Measurements from ENCODE around the gene LRP1B.
"Not testable (repeated sequence)": the region's sequence is repeated elsewhere in the genome, so short reads cannot be mapped to it uniquely, and the experiment has no call there.

LRP1B gene

DNA sequence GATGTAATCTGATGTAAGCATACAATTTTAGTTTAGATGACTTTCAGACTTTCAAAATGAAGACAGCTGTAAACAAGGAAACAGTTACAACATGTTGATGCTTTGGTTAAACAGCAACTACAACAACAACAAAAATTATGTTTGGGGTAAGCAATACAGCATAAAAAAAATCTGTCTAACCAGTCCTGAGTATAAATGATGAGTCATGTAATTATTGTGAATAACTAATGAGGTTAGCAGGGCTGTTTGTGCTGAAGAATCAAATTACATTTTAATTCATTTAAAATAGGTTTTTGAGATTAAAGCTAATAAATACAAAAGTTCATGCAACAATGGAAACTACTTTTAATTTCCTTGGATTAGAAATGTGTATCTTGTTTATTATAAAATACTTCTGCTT lies 266.9 kb downstream of the LRP1B start:
- DNase-seq = no peak

DNA sequence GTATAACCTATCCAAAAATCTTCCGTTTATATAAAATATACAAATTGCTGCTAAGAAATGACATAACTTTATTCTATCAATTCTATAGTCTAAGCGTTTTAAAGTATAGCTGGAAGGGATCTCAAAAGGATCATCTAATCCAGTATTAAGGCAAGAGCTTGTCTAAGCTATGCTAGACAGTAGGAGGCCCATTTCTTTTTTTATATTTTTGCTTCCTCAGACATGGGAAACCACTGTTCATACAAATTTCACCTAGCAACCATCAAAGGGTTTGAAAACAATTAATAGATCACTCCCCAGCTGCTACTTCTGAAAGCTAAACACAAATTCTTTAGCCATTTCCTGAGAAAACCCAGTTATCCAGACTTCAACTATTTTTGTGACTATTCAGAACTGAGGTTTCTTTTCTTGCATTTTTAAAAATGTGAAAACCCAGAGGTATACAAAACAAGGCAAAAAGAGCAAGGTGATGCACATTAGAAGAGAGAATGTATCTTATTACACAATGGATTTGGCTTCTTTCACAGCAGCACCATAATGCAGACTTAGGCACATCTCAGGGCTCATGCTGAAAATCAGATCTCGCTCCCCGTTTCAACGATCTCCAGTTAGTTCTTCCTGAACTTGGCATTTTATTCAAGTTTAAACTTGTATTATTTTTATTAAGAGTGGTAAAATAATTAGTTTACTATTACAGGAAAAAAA lies 274.4 kb downstream of the LRP1B start:
- DNase-seq = no peak

DNA sequence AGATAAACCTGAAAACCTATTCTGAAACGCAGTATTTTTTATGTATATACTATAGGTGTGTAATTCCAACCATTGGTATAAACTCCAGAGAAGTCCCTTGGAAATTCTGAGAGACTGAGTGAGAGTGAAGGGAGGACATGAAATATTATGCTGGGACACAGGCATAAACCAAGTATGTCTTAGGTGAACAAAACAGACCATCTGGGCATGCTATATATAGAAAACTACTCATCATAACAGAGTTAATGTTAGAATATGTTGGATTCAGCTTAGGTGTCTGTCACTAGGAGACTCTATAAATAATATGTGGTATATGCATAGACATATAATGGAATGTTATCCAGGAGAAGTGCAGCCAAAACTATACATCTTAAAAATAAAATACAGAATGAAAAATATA lies 282.6 kb downstream of the LRP1B start:
- DNase-seq = no peak

DNA sequence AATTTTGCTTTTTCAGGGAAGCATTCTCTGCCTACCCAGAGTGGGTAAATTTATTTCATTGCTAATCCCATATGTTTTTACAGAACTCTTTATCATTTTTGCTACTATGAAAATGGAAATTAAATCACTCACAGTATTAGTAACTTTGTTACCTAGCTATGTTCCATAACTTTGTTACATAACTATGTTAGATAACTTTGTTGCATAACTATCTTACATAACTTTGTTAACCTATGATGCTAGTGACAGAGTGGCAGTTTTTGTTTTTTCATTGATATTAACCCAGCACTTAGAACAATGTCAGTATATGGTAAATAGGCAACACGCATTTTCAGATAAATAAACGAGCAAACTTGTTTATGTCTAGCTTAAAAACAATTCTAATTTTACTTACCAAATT lies 286.6 kb downstream of the LRP1B start:
- no peak for DNase-seq

DNA sequence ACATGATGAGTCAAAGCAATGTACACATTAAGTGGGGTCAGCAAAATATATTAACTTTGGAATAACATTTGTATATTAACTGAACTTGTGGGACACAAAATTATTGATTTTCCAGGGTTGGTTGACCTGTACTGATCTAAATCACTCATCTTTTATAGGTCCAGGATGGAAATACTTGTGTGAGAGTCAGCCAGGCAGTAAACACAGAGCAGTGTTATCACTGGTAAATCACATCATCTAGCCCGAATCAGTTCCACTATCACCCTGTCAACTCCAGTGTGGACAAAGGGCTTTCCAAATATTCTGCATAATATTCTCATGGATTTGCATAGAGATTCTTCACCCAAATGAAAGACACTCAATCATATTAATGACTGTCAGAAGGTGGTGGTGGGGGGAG lies 295.7 kb downstream of the LRP1B start:
- DNase-seq = peak; percentile 37 to 55

DNA sequence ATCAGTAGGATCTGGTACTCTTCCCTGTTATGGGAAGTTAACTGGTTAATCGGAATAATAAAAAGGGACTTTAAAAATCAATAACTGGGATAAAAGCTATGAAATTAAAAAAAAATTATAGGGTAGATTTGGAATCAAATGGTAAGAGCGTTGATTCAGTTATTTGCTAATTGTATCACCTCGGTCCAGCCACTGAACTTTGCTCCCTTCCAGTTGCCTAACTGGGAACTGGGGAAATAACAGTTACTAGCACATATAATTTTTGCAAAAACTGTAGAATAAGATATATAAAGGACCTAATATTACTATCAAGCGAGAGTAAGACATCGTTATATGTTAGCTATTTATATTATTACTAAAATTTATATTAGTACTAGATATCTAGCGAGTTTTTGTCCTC lies 302.1 kb downstream of the LRP1B start:
- no peak for DNase-seq

DNA sequence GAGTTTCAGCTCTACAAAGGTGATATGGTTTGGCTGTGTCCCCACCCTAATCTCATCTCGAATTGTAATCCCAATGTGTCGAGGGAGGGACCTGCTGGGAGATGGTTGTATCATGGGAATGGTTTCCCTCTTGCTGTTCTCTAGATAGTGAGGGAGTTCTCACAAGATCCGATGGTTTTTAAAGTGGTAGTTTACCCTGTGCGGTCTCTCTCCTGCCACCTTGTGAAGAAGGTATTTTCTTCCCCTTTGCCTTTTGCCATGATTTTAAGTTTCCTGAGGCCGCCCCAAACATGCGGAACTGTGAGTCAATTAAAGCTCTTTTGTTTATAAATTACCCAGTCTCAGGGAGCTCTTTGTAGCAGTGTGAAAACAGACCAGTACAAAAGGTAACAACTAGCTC lies 306.0 kb downstream of the LRP1B start:
- DNase-seq = no peak

DNA sequence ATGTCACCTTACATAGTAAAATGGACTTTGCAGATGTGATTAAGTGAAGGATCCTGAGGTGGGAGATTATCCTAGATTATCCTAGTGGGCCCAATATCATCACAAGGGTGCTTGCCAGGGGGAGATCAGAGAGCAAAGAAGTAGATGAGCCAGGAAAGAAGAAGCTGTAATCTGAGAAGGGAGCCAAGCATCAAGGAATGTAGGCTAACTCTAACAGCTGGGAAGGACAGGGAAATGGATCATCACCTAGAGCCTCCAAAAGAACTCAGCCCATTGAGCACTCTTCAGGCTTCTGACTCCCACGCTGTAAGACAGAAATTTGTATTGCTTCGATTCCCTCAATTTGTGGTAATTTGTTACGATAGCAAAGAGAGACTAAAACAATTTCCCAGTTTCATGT lies 309.9 kb downstream of the LRP1B start:
- DNase-seq = no peak

DNA sequence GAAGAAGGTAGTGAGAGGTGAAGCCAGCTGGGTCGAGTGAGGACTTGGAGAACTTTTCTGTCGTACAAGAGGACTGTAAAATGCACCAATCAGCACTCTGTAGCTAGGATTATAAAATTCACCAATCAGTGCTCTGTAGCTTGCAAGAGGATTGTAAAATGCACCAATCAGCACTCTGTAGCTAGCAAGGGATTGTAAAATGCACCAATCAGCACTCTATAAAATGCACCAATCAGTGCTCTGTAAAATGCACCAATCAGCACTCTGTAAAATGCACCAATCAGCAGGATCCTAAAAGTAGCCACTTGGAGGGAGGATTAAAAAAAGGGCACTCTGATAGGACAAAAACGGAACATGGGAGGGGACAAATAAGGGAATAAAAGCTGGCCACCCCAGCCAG lies 315.5 kb downstream of the LRP1B start:
- DNase-seq = not testable (repeated sequence)

DNA sequence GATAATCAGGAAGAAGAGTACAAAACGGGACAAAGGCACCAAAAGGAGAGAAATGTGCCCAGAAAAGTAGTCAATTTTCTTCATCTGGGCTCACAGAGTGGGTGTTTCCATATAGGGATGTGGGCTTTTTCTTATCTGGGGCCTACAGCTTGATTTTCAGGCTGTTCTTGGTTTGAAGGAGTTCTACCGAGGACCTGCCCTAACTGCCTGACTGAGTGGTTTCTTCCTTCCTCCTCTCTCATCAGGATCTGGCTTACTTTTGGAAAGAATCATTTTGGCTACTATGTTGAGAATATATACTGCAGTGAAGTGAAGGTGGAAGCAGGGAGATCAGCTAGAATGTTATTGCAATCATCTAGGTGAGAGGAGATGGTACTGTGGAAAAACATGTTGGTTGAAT lies 316.7 kb downstream of the LRP1B start:
- no peak for DNase-seq

DNA sequence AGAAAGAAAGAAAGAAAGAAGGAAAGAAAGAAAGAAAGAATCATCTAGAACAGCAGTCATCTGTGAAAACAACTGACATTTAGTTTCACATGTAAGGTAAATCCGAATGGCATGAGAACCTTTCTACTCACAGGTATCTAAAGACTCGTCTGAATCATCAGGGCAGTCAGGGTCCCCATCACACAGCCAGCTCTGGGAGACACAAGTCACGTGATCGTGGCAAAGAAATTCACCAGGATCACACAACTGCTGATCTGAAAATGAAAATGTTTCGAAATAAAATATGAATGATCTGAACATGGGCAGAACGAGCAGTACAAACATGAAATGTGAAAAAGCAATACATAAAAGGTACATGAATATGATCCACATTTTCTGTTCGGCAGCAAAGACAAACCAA lies 320.7 kb downstream of the LRP1B start:
- no peak for DNase-seq

DNA sequence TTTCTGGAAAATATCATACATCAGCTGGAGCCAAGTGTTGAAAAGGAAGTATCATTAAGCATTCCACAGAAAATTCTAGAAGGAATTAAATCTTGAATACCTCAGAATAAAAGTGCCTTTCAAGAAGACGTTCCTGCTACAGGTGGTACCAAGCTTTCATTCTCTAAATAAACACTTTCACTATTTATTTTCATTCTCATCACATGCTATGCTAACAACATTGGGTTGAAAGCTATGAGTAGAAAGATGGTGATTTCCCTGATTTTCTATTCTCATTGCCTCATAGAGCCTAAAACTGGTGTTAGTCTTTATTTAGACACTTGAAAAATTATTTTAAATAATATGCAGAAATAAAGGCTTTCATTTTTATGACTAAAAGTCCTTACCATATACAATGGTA lies 324.7 kb downstream of the LRP1B start:
- DNase-seq = no peak

DNA sequence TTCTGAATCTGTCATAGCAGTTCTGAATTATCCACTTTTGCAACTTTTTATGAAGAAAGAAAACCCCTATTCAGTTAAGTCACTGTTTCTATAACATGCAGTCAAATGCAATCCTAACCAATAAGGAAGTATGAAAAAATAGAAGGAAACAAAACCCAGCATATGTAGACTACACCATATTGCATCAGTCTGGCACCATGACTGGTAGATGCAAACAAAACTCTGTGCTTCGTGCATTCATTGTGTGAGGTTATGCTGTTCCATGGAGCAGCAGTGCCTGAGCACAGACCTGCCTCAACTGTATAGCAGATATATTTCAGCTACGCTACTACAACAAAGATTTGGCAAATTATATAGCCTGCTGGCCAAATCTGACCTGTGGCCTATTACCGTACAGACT lies 325.5 kb downstream of the LRP1B start:
- no peak for DNase-seq

DNA sequence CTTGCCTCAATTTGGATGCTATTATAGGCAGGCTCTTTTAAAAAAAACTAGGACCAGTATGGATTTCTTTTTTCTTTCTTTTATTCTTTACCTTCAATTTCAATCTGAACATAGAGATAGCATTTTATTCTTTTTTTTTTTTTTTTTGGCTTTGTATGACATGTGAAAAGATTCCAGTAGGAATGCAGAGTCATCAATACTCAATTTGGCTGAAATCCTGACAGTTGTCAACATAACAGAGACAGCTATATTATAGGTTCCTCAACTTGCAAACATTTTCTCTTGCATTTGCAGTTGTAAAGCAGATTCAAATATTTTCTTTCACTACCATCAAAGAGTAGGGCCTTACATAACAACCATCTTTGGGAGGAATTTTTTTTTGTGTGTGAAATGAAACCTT lies 334.4 kb downstream of the LRP1B start:
- DNase-seq = no peak

DNA sequence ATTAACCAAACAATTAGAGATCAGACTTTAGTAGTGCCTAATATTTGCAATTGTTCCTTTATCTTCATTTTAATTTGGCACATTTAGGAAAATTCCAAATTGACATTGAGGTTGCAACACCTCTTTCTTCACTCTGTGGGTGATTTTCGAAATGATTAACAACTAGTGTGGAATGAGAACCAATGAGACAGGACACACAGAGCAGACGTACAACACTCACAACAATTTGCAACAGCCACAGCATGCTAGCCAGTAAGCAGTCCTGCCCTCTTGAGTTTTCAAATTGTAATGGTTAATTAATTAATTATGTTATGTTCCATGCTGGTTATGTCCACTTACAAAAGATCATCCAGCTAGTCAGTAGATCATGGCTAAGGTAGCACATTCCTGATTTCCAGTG lies 339.3 kb downstream of the LRP1B start:
- no peak for DNase-seq

DNA sequence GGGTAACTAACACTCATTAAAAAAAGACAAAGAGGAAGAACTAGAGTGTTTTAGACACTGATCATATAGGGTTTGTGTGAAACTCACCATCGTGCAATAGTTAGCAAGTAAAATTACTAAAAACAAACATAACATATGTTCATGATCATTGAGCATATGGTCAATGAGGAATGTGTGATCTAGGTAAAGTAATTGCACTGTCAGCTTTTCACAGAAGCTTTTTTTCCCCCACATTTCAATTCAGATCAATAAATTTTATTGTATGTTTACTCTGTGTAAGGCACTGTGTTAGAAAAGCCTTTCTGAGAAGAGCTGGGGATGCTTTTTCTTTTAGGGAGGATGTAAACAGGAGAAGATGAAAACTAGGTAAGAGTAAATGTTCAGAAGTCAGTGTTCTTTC lies 348.2 kb downstream of the LRP1B start:
- DNase-seq = no peak

DNA sequence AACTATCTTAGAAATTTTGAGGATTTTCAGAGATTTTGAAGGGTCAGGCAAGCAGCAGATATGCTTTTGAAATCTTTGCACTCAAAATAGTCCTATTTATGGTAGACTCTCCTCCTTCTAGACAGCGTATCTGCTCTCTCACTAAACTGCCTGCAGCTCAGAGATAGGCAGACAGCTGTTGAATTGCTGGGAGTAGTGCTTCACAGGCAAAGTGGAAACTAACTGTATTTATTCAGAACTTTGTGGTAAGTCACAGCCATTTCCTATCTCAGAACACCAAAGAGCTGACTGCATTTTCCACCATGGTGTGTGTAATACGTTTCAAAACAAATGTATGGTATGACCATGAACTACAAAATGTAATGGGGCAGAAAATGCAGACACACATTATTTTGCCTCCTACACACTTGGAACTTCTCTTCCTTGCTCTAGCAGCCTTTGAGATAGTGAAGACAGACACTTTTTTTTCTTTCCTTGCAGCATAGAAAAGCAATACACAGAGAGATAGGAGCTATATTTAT lies 352.4 kb downstream of the LRP1B start:
- no peak for DNase-seq

DNA sequence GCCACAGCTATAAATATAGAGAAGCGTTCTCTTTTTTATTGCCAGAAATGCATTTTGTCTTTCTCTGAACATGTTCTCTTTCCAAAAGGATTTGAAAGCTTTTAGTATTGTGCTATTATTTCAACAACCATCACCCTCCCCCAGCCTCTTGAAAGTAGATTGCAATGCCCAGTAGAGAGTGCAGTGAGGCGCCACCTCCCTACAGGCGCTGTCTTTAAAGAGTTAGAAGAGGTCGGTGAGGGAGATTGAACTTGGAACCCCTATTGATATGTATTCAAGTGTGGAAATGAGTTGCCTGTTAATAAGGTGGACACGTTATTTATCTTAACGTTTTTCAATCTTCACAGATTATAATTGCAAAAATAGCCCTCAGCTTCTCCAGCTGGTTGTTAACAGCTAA lies 360.3 kb downstream of the LRP1B start:
- no peak for DNase-seq

DNA sequence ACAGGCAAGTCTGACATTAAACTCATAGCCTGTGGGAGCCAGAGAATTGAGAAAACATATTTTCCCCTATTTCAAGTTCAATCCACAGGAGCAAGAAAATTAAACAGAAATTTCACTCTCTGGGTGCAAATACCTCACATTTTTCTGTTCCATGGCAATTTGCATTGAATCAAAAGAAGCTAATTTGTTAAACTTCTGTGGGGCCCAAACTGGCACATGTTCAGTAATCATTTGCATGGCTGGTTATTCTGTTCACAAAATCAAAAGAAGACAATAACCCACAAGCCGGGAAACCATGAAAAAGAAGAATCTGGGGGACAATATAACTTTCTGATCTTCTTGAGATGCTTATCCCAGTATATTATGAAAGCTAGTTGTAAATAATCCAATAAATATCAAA lies 363.1 kb downstream of the LRP1B start:
- DNase-seq = no peak

DNA sequence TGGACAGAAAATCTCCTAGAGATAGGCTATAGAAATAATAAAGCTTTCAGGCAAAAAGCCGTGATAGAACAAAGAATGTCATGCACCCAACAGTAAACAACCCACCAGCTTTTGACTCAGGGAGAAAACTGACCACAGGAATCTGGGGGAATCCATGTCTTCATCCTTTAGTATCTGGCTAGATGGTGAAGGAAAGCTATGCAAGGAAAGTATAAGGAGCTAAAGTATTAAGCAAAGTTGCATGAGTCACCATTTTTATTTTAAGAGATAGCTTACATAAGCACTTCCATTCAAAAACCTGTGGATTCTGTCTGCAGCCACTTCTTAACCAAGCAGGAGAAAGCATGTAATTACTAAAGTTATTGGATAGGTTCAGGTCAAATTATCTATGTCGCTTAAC lies 363.8 kb downstream of the LRP1B start:
- no peak for DNase-seq

DNA sequence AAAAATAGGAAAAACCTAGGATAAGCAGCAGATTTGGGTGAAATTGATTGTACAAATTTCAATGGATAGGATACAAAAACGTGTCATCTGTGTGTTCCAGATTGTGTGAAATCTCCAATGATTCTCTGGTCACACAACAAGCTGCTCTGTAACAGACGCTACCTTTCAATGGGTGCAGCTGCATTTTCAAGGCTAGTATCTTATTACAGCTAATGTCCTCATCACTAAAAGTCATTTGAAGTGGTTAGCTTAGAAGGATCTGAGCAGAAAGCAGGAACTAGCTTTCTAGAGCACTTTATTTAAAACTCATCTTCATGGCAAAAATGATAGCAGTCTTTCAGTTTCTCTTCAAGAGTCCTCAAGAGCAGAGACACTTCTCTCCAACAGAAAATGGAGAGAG lies 364.6 kb downstream of the LRP1B start:
- DNase-seq = no peak

DNA sequence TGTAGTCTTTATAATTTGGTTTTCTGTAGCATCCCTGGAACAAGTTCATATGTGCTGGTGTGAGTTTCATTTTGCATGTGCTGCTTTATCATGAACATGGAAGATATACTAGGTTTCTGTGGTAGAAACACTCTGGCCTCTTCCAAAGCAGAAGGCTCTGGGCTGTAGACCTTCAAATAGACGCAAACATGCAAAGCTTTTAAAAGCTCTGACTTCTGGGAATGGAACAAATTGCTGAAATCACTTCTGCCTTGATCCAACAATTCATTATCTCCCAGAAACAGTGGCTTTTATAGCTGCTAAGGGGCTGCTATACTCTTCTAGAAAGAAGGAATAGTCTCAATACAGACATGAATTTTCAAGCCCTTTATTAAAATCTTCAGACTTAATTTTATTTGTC lies 382.2 kb downstream of the LRP1B start:
- no peak for DNase-seq

DNA sequence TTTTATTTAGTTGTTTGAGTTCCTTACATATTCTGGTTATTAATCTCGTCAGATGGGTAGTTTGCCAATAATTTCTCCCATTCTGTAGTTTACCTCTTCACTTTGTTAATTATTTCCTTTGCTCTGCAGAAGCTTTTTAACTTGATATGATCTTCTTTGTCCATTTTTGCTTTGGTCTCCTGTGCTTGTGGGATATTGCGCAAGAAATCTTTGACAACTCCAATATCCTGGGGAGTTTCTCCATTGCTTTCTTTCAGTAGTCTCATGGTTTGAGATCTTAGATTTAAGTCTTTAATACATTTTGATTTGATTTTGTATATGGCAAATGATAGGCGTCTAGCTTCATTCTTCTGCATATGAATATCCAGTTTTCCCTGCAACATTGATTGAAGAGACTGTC lies 389.2 kb downstream of the LRP1B start:
- no peak for DNase-seq

DNA sequence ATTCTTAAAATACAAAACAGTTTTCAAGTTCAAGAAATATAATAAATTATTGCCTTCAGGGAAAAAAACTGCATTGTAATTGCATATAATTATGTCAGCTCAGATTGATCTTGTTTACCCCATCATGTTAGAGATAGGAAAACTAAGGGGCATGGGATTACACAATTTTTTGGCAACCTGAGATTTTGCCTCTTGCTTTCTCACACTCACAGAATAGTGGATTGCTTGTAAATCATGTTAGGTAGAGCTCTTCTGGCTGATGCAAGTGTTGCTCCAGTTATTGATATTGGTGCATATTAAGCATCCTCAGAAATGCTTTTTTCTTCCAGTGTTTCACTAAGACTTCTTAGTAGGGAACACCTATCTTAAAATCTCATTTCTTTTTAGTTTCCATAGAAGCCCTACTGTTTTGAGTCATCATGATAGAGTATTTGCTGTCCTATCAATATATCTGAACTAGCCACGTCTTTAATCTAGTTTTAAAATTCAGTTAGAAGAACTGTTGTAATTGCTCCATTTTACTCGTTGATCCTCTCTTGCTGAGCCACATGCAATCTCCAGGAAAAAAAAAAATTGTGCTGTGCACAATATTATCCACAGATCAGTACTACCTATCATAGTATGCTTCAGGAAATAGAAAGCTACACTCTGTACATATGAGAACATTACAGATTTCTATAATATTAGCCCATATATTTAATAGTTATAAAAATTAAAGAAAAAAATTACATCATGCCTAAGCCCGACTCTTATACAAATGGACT lies 393.1 kb downstream of the LRP1B start:
- DNase-seq = no peak

DNA sequence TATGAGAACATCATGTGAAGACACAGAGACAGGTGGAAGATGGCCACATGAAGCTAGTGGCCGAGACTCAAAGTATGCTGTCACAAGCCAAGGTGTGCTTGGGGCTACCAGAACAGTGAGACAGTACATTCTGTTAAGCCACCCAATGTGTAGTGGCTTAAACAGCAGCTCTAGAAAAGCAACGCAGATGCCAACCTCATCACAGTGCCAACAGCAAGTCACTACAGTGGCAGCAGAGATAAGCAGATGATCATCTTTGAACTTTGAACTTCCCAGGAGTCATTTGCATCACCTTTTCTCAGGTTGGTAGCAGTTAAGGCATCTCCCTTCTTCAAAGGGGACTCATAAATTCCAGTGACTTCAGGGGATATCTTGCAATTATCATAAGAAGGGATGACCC lies 394.4 kb downstream of the LRP1B start:
- DNase-seq = no peak

Data from NCI-H526 (cell line).